ENCODE measurements around the gene BAZ2A.

Gene BAZ2A

DNA sequence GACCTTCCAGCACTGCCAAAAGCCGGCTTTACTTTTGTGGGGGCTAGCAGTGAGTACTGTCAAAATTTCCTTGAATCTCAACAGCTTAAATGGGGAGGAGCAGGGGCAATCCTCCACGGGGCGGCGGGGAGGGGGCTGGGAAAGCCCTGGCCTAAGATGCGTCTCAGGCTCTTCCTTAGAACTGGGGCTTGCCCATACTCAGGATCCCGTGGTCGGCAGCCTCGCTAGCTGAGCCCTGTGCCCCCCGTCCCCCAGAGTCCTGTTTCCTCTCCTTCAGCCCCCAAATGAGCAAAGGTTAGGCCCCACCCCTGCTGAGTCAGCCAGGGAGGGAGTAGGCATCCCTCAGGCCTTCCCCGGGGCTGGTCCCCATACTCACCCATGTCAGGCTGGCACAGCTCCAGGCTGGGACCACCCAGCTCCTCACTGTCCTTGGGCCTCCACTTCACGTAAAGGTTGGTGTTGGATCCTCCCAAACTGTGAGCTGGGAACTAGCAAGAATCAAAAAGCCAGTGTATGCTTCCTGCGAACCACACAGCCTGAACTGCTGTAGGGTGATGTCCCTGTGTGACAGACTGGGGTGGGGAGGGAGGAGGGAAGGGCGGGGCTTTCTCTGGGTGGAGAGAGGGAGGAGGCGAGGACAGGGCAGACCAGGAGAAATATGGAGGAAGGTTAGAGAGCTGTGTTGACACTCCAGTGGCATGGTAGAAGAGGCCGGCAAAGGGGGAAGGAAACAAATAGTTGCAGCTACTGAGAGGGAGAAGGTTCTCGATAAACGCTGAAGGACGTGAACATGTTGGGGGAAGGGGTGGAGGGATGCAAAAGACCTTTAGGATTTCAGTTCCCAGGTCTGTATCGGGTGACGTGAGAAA is 5.9 kb upstream of the BAZ2A start:
- H3K27ac ChIP-seq (ENCODE audit: low read length), result peak overlapping the region; percentile 95
- H3K9ac ChIP-seq (ENCODE audit: low read length in 2 of 2), result peak overlapping the region; percentile 79 to 88
- no peaks in the 10 kb centered on the region for H3K27me3 ChIP-seq (ENCODE audit: control insufficient read depth in 1 of 2, insufficient read depth in 2 of 2, low read length in 2 of 2)
- no peaks in the 10 kb centered on the region for H3K9me3 ChIP-seq (ENCODE audit: control insufficient read depth in 2 of 2, low read length in 2 of 2)
- H3K36me3 ChIP-seq (ENCODE audit: control insufficient read depth in 2 of 2, insufficient read depth in 2 of 2, low read length in 2 of 2), result peaks cover 23 to 25% of the 10 kb centered on the region in 2 donors
- peak overlapping the region; percentile 86 to 88 for H3K4me3 ChIP-seq (ENCODE audit: low read length in 2 of 2)
- H3K4me1 ChIP-seq (ENCODE audit: control insufficient read depth, insufficient read depth, low read length), result peaks cover 44% of the 10 kb centered on the region

DNA sequence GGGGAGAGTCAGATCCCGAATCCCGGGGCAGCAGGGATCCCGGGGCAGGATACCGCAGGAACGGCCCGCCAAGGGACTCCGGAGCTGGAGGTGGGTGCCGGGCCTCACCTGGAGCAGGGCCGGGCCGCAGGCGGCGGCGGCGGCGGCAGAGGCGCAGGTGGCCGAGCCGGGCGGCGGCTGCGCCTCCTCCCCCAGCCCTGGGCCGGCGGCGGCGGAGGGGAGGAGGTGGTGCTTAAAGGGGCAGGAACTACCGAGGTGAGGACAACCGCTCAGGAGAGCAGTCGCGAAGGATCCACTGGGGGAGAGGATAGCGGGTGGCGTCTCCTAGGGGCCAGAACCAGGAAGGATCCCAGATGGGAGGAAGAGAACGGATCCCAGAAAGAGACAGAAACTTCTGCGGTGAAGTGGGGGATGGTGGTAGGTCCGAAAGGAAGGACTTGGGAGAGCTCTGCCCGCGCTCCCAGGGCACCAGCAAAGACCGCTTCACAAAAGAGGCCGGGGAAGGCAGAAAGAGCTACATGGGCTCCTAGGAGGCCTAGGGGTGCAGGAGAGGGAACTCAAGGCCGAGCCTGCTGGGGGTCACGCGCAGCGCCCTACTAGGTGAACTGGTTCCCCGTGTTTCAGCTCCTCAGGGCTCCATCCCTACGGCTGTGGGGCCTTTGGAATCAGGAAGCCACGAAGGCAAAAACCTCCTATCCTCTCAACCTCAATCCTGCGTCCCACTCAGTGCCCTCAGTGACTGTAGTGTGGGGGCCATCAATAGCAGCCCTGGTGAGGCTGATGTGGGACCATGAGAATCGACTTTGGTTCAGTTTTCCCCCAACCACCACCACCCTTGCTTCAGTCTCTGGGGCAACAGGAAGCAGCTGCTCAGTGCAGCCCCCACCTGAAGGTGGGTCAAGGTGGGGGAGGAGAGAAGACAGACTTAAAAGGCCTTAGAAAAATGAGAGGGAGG is 5.0 kb upstream of the BAZ2A start:
- Histone ChIP-seq H3K4me3 (ENCODE audit: low read length in 2 of 2) (peak overlapping the region; percentile 86 to 88), H3K9me3 (ENCODE audit: control insufficient read depth in 2 of 2, low read length in 2 of 2) (no peaks in the 10 kb centered on the region), H3K4me1 (ENCODE audit: control insufficient read depth, insufficient read depth, low read length) (peaks cover 52% of the 10 kb centered on the region), H3K27ac (ENCODE audit: low read length) (peak overlapping the region; percentile 95), H3K9ac (ENCODE audit: low read length in 2 of 2) (peak overlapping the region; percentile 79 to 88), H3K27me3 (ENCODE audit: control insufficient read depth in 1 of 2, insufficient read depth in 2 of 2, low read length in 2 of 2) (no peaks in the 10 kb centered on the region), H3K36me3 (ENCODE audit: control insufficient read depth in 2 of 2, insufficient read depth in 2 of 2, low read length in 2 of 2) (peaks cover 21% of the 10 kb centered on the region in 2 donors)

DNA sequence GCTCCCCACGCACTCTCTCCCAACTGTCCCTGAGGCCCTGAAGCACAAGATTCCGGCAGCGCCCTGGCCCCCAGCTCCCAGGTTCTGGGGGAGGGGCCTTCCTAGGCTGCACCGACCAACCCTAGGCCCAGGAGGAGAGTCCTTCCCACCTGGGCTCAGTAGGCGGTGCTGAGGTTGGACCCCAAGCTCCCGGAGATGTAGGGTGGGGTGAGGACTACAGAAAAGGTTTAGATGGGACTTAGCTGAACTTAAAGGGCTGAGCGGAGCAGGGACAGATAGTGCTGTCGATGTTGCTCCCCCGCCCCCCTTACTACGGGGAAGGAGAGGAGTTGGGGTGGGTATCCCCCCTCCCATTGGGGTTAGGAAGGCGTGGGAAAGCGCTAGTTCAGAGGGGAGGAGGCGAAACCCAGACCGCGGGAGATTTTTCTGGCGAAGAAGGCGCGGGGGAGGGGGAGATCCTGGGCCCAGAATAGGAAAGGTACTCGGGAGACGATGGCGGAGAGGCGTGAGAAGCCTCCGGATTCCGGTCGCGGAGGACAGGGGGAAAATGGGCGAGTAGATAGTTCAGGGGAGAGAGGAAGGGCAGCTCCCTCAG is 4.2 kb upstream of the BAZ2A start:
- H3K9ac ChIP-seq (ENCODE audit: low read length in 2 of 2), result peak overlapping the region; percentile 79 to 82
- H3K4me3 ChIP-seq (ENCODE audit: low read length in 2 of 2), result peak overlapping the region; percentile 86 to 88
- H3K36me3 ChIP-seq (ENCODE audit: control insufficient read depth in 2 of 2, insufficient read depth in 2 of 2, low read length in 2 of 2), result peaks cover 15 to 16% of the 10 kb centered on the region in 2 donors
- peaks cover 52% of the 10 kb centered on the region for H3K4me1 ChIP-seq (ENCODE audit: control insufficient read depth, insufficient read depth, low read length)
- no peaks in the 10 kb centered on the region for H3K27me3 ChIP-seq (ENCODE audit: control insufficient read depth in 1 of 2, insufficient read depth in 2 of 2, low read length in 2 of 2)
- H3K27ac ChIP-seq (ENCODE audit: low read length), result peak overlapping the region; percentile 69
- H3K9me3 ChIP-seq (ENCODE audit: control insufficient read depth in 2 of 2, low read length in 2 of 2), result no peaks in the 10 kb centered on the region

DNA sequence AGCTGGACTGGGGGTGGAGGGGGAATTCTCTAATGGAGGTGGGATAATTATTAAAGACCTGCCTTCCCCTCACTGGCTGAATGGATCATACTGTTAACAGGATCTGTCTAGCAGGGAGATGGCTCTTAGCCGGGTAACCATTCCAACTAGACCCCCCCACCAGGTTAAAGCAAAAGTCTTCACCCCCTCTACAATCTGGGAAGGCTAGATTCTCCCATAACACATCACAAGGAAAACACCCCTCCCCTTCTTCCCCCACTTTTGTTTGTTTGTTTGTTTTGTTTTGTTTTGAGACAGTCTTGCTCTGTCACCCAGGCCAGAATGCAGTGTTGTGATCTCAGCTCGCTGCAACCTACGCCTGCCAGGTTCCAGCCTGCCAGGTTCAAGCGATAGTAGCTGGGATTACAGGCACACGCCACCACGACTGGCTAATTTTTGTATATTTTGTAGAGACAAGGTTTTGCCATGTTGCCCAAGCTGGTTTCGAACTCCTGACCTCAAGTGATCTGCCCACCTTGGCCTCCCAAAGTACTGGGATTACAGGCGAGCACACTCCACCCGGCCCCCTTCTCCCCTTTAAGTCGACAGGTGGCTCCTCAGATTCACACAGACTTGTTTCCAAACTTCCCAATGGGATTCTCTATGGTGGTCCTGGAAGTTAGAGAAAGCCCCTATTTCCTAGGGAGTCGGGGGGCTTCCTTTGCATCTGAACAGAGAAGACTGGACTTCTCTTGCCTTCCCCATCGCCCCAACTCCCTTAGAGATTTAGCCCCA is 3.5 kb upstream of the BAZ2A start:
- peaks cover 56% of the 10 kb centered on the region for H3K4me1 ChIP-seq (ENCODE audit: control insufficient read depth, insufficient read depth, low read length)
- H3K27ac ChIP-seq (ENCODE audit: low read length), result peak overlapping the region; percentile 24
- peaks cover 10 to 11% of the 10 kb centered on the region in 2 donors for H3K36me3 ChIP-seq (ENCODE audit: control insufficient read depth in 2 of 2, insufficient read depth in 2 of 2, low read length in 2 of 2)
- H3K9ac ChIP-seq (ENCODE audit: low read length in 2 of 2), result peak overlapping the region in 1 of 2 donors; percentile 79
- H3K4me3 ChIP-seq (ENCODE audit: low read length in 2 of 2), result peak overlapping the region; percentile 86 to 88
- H3K9me3 ChIP-seq (ENCODE audit: control insufficient read depth in 2 of 2, low read length in 2 of 2), result no peaks in the 10 kb centered on the region
- H3K27me3 ChIP-seq (ENCODE audit: control insufficient read depth in 1 of 2, insufficient read depth in 2 of 2, low read length in 2 of 2), result no peaks in the 10 kb centered on the region

DNA sequence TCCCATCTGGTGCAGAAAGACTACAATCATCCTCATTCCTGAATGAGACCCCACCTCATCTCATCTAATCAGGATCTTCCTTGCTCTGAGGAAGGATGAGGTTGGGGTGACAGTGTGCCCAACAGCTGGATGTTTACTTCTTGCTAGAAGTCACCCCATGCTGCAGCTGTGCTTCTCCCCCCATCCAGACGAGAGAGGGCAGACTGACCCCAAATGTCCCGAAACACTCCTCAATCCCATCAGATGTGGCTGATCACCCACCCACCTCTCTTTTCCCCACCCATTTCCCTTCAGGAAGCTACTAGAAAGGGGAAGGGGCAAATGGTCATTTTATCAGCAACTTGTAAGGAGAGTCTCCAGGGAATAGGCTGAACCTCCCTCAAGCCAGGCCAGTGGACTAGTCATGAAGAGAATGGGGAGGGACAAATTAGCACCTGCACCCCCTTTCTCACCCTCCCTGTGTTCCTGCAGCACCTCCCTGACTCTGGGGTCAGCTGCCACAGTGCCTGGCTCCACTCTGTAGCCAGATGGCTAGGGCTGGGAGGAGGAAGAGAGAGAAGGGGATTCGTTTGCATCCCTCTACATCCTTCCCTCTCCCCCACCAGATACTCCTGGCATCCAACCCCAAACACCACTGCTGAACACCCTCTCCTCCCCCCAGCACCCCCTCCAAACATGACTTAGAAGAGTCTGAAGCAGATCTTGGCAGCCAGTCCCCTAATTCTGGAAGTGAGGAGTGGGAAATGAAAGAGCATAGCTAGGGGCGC is 2.8 kb upstream of the BAZ2A start:
- Histone ChIP-seq H3K9me3 (ENCODE audit: control insufficient read depth in 2 of 2, low read length in 2 of 2) (no peaks in the 10 kb centered on the region), H3K27ac (ENCODE audit: low read length) (peak overlapping the region; percentile 31), H3K9ac (ENCODE audit: low read length in 2 of 2) (peak overlapping the region in 1 of 2 donors; percentile 35), H3K27me3 (ENCODE audit: control insufficient read depth in 1 of 2, insufficient read depth in 2 of 2, low read length in 2 of 2) (no peaks in the 10 kb centered on the region), H3K4me1 (ENCODE audit: control insufficient read depth, insufficient read depth, low read length) (peaks cover 60% of the 10 kb centered on the region), H3K4me3 (ENCODE audit: low read length in 2 of 2) (peak overlapping the region; percentile 45 to 88), H3K36me3 (ENCODE audit: control insufficient read depth in 2 of 2, insufficient read depth in 2 of 2, low read length in 2 of 2) (peaks cover 2 to 3% of the 10 kb centered on the region in 2 donors)

DNA sequence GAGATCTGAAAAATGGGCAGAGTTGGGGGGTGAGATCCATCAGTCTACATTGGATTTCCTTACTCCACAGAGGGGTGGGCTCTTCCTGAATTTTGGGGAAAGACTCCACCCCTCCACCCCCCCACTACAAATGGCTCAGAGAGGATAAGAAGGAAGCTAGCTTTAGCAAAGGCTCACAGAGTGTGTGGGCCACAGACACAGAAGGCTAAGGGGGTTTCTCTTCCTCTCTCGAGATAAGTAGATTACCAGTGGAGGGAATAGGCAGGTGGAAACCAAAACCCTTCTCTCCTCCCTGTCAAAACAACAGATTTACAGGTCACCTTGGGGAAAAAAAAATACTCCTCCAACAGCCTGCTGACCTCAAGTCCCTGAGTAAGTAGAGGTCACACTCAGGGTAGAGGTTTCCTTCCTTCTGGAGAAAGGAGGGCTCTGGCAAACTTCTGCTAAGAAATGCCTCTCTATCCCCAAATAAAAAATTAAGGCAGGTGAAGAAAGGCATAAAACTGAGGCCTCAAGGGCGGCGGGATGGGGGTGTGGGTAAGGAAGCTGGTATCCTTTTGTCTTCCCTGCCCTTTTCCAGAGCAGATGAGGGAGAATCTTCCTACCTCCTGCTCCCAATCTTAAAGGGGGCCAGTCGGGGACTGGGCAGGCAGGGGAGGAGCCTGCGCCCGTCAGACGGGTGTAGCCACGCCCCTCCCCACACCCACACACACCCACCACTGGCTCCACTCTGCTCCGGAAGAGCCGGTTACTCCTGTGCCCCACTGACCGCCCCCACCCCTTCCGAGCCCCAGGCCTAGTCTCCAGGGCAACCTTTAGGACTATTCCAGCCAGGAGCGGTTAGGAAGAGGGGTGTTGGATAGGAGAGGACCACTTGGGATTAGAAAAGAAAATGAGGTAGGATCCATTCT is 1.9 kb upstream of the BAZ2A start:
- Histone ChIP-seq H3K9ac (ENCODE audit: low read length in 2 of 2) (peak overlapping the region; percentile 35 to 36), H3K4me1 (ENCODE audit: control insufficient read depth, insufficient read depth, low read length) (peaks cover 59% of the 10 kb centered on the region)

DNA sequence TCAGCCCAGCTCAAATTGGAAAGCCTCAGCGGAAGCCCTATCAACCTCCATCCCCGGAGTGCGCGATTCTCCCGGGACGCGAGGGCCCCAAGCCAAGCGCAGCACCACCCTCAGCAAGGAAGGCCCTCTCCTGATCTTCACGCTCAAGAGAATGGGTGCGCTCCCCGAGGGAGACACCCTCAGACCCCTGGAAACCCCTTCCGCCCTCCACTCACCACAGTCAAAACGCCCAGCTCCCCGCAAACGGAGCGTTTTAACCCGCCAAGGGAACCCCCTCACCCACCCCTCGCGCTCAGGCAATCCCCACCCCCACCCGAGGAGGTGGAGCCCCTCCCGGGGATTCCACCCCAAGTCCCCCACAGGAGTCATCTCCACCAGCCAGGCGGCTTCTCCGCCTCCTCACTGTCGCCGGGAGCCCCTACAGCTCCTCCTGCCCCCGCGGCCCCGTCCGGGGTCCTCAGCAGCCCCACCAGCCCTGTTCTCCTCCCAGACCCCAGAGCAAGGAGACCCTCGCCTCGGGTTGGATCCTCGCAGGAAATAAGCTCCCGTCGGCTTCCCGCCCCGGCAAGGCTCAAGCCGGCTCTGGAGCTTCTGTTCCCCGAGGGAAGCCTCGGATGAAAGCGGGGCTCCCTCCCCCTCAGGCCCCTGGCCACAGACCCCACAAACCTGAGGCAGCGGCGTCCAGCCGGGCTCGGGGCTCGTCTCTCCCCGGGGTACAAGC is 507 bp downstream of the BAZ2A start:
- peaks cover 0 to 2% of the 10 kb centered on the region in 2 donors for H3K36me3 ChIP-seq (ENCODE audit: control insufficient read depth in 2 of 2, insufficient read depth in 2 of 2, low read length in 2 of 2)
- peak overlapping the region; percentile 79 to 94 for H3K9ac ChIP-seq (ENCODE audit: low read length in 2 of 2)
- peak overlapping the region; percentile 90 to 97 for H3K4me3 ChIP-seq (ENCODE audit: low read length in 2 of 2)
- no peaks in the 10 kb centered on the region for H3K27me3 ChIP-seq (ENCODE audit: control insufficient read depth in 1 of 2, insufficient read depth in 2 of 2, low read length in 2 of 2)
- peak overlapping the region; percentile 77 for H3K27ac ChIP-seq (ENCODE audit: low read length)
- H3K9me3 ChIP-seq (ENCODE audit: control insufficient read depth in 2 of 2, low read length in 2 of 2), result no peaks in the 10 kb centered on the region
- H3K4me1 ChIP-seq (ENCODE audit: control insufficient read depth, insufficient read depth, low read length), result peaks cover 44% of the 10 kb centered on the region

More for the DNA sequence above, 1.9 kb upstream of the BAZ2A start:
- Histone ChIP-seq H3K9me3 (ENCODE audit: control insufficient read depth in 2 of 2, low read length in 2 of 2) (no peaks in the 10 kb centered on the region), H3K27me3 (ENCODE audit: control insufficient read depth in 1 of 2, insufficient read depth in 2 of 2, low read length in 2 of 2) (no peaks in the 10 kb centered on the region), H3K36me3 (ENCODE audit: control insufficient read depth in 2 of 2, insufficient read depth in 2 of 2, low read length in 2 of 2) (peaks cover 0 to under 1% of the 10 kb centered on the region in 2 donors), H3K27ac (ENCODE audit: low read length) (peak overlapping the region; percentile 31), H3K4me3 (ENCODE audit: low read length in 2 of 2) (peak overlapping the region; percentile 45 to 88)

DNA sequence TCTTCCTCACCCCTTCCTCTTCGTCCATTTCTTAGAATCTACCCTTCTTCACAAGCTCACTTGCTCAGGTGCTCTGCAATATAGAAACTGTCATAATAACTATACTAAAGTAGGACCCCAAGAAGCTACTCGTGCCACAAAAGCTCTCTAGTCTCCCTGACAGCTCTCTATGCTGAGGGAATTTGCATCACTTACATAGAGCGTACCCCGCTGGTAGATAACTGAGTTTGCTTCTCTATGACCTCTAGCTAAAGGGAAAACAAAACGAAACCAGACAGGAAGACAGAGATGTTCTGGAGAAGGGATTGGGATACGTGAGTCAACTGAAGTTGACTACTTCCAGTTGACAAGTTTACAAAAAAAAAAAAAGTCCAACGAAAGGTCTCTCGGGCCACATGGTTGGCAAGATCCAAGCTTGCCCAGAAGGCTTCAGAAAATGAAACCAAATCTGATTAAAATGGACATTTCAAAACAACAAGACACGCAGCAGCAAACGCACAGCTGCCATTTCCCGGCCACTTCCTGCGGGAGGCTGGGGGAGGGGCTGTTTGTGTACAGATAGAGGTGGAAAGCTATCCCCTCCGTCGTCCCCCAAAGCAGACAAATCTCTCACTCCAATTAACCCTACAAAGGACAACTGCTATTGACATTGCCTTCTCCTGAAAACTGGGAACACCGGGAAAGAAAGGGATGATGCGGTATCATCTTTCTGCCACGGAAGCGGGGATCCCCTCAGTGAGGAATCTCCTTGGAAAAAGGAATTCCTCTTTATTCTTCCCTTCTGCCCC is 1.3 kb downstream of the BAZ2A start:
- Histone ChIP-seq H3K36me3 (ENCODE audit: control insufficient read depth in 2 of 2, insufficient read depth in 2 of 2, low read length in 2 of 2) (peaks cover 0 to 2% of the 10 kb centered on the region in 2 donors), H3K4me1 (ENCODE audit: control insufficient read depth, insufficient read depth, low read length) (peaks cover 40% of the 10 kb centered on the region), H3K9ac (ENCODE audit: low read length in 2 of 2) (peak overlapping the region; percentile 79 to 94), H3K27ac (ENCODE audit: low read length) (peak overlapping the region; percentile 77), H3K4me3 (ENCODE audit: low read length in 2 of 2) (peak overlapping the region; percentile 90 to 97), H3K27me3 (ENCODE audit: control insufficient read depth in 1 of 2, insufficient read depth in 2 of 2, low read length in 2 of 2) (no peaks in the 10 kb centered on the region), H3K9me3 (ENCODE audit: control insufficient read depth in 2 of 2, low read length in 2 of 2) (no peaks in the 10 kb centered on the region)
